WTC11 (cell line): Measurements from ENCODE around the gene RFC5. TPM values are rescaled to one million over a fixed set of nuclear protein-coding genes. Genes with fewer than 3 reads are reported as not detected.
A peak's percentile ranks its signal among the peaks of the same experiment; 100 is the strongest.

ENCODE experiments used
- ATAC-seq: fragments of 200-7000 bp; cut with Tn5 transposase; 2 replicates; pipeline ENCODE4 v1.10.0; 2021; ENCODE audit warnings: mild to moderate bottlenecking, moderate library complexity
- CTCF ChIA-PET: fragments of 300-600 bp; sonication (Branson Sonifier 250); formaldehyde crosslinking; loops from one replicate; lab custom pipeline; 2021; ENCODE audit warnings: antibody characterized with exemption; lab: Charles Lee
- POLR2A ChIA-PET: fragments of 350-600 bp; sonication (Branson Sonifier 250); formaldehyde crosslinking; loops from one replicate; lab custom pipeline; 2021; ENCODE audit warnings: antibody characterized with exemption; lab: Charles Lee
- DNase-seq: peaks from one replicate; pipeline ENCODE4 v3.0.0; 2021; ENCODE audit warnings: low spot score
- H3K27ac Mint-ChIP-seq: 2 replicates; pipeline ENCODE4 v1.8.0; 2021; ENCODE audit warnings: mixed read lengths
- H3K27me3 Mint-ChIP-seq: 2 replicates; pipeline ENCODE4 v1.8.0; 2021; ENCODE audit warnings: low read depth, mild to moderate bottlenecking, moderate library complexity, mixed read lengths
- H3K36me3 Mint-ChIP-seq: 2 replicates; pipeline ENCODE4 v1.8.0; 2021; ENCODE audit warnings: mixed read lengths
- H3K4me1 Mint-ChIP-seq: 2 replicates; pipeline ENCODE4 v1.8.0; 2022; ENCODE audit warnings: mixed read lengths
- H3K4me3 Mint-ChIP-seq: 2 replicates; pipeline ENCODE4 v1.8.0; 2021; ENCODE audit warnings: mild to moderate bottlenecking, moderate library complexity, mixed read lengths
- H3K9me3 Mint-ChIP-seq: 2 replicates; pipeline ENCODE4 v1.8.0; 2021; ENCODE audit warnings: mixed read lengths
- CREB1 ChIP-seq: sonication (generic); formaldehyde crosslinking; IDR thresholded peaks from 2 replicates; pipeline ENCODE4 v1.8.0; 2023; ENCODE audit warnings: mild to moderate bottlenecking, missing genetic modification reagents
- EMX1 ChIP-seq: fragments of 250-450 bp; sonication (Bioruptor Pico); IDR thresholded peaks from 2 replicates; pipeline ENCODE4 v1.8.0; 2021; ENCODE audit warnings: mild to moderate bottlenecking
- ESRRA ChIP-seq: sonication (generic); formaldehyde crosslinking; IDR thresholded peaks from 2 replicates; pipeline ENCODE4 v1.8.1; 2022; ENCODE audit warnings: mild to moderate bottlenecking, missing genetic modification reagents, borderline replicate concordance
- GRHL2 ChIP-seq: fragments of 250-450 bp; sonication (Bioruptor Pico); IDR thresholded peaks from 2 replicates; pipeline ENCODE4 v1.8.0; 2022; ENCODE audit warnings: mild to moderate bottlenecking, moderate library complexity; ENCODE audit not compliant: insufficient replicate concordance, severe bottlenecking
- KAT7 ChIP-seq: sonication (generic); formaldehyde crosslinking; IDR thresholded peaks from 2 replicates; pipeline ENCODE4 v1.8.1; 2023; ENCODE audit warnings: missing genetic modification reagents, mild to moderate bottlenecking, borderline replicate concordance
- RELA ChIP-seq: sonication (generic); formaldehyde crosslinking; IDR thresholded peaks from 2 replicates; pipeline ENCODE4 v1.8.1; 2022; ENCODE audit warnings: missing genetic modification reagents, mild to moderate bottlenecking, borderline replicate concordance
- SOX15 ChIP-seq: fragments of 250-450 bp; sonication (Bioruptor Pico); IDR thresholded peaks from 2 replicates; pipeline ENCODE4 v1.9.0; 2021; ENCODE audit warnings: mild to moderate bottlenecking
- SP1 ChIP-seq: sonication (generic); formaldehyde crosslinking; conservative IDR thresholded peaks from 2 replicates; pipeline ENCODE4 v1.8.1; 2022; ENCODE audit warnings: missing genetic modification reagents
- ZBTB21 ChIP-seq: sonication (generic); formaldehyde crosslinking; IDR thresholded peaks from 2 replicates; pipeline ENCODE4 v1.8.1; 2023; ENCODE audit warnings: mild to moderate bottlenecking, missing genetic modification reagents, borderline replicate concordance
- ZNF121 ChIP-seq: sonication (generic); formaldehyde crosslinking; IDR thresholded peaks from 2 replicates; pipeline ENCODE4 v1.8.0; 2023; ENCODE audit warnings: missing genetic modification reagents
- ZNF138 ChIP-seq: sonication (generic); formaldehyde crosslinking; conservative IDR thresholded peaks from 2 replicates; pipeline ENCODE4 v1.8.1; 2022; ENCODE audit warnings: mild to moderate bottlenecking, moderate library complexity, missing genetic modification reagents
- ZNF416 ChIP-seq: fragments of 250-450 bp; sonication (Bioruptor Pico); IDR thresholded peaks from 2 replicates; pipeline ENCODE4 v1.9.0; 2021; ENCODE audit warnings: mild to moderate bottlenecking, inconsistent platforms
- ZNF423 ChIP-seq: fragments of 250-450 bp; sonication (Bioruptor Pico); IDR thresholded peaks from 2 replicates; pipeline ENCODE4 v2.1.2; 2022; ENCODE audit warnings: mild to moderate bottlenecking, moderate library complexity
- ZNF671 ChIP-seq: fragments of 250-450 bp; sonication (Bioruptor Pico); IDR thresholded peaks from 2 replicates; pipeline ENCODE4 v1.8.0; 2021; ENCODE audit warnings: mild to moderate bottlenecking
- total RNA-seq: library from RNA; stranded (reverse); gene quantifications from 3 replicates; pipeline ENCODE4 v1.2.3, GENCODE V29; 2021
- TF ChIP-seq, protein P1 (sequence below): sonication (generic); formaldehyde crosslinking; IDR thresholded peaks from 2 replicates; pipeline ENCODE4 v1.8.0; 2022; ENCODE audit warnings: mild to moderate bottlenecking, missing genetic modification reagents
- TF ChIP-seq, protein P2 (sequence below): sonication (generic); formaldehyde crosslinking; IDR thresholded peaks from 2 replicates; pipeline ENCODE4 v1.8.0; 2023; ENCODE audit warnings: mild to moderate bottlenecking, missing genetic modification reagents
- TF ChIP-seq, protein P3 (sequence below): sonication (generic); formaldehyde crosslinking; IDR thresholded peaks from 2 replicates; pipeline ENCODE4 v1.8.0; 2022; ENCODE audit warnings: mild to moderate bottlenecking, missing genetic modification reagents
- TF ChIP-seq, protein P4 (sequence below): sonication (generic); formaldehyde crosslinking; conservative IDR thresholded peaks from 2 replicates; pipeline ENCODE4 v1.8.1; 2022; ENCODE audit warnings: mild to moderate bottlenecking, missing genetic modification reagents
- TF ChIP-seq, protein P5 (sequence below): fragments of 200-600 bp; IDR thresholded peaks from 2 replicates; pipeline ENCODE4 v1.8.0; 2022; ENCODE audit warnings: antibody characterized with exemption
- TF ChIP-seq, protein P6 (sequence below): sonication (generic); formaldehyde crosslinking; conservative IDR thresholded peaks from 2 replicates; pipeline ENCODE4 v1.8.1; 2023; ENCODE audit warnings: mild to moderate bottlenecking, low read depth, missing genetic modification reagents, moderate library complexity
- TF ChIP-seq, protein P7 (sequence below): fragments of 250-450 bp; sonication (Bioruptor Pico); IDR thresholded peaks from 2 replicates; pipeline ENCODE4 v1.9.0; 2021; ENCODE audit warnings: mild to moderate bottlenecking

RFC5 gene
- total RNA-seq, 1 experiment from 2014 or later, result 35.2 TPM

DNA sequence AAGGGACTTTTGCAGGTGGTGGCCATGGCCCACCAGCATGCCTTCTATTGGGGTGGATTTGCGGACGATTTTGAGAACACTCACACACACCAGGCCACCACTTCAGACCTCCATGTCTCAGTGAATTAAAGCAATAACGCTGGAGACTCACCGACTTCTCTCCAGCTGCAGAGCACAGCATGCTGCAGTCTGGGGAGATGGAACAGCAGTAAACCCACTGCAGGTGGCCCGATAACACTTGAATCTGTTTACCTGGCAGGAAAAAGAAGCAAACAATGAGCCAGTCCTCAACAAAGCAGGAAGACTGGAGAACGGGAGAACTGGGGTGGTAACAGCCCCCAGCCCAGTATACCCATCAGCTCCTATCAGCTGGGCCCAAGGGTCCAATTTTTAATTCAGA, 21.6 kb downstream of the RFC5 start:
- TF ChIP-seq ZNF423 (CRISPR knock-in tag) (peak; percentile 57), ZBTB21 (CRISPR knock-in tag) (no peak), ESRRA (CRISPR knock-in tag) (no peak), ZNF671 (CRISPR knock-in tag) (no peak), RELA (CRISPR knock-in tag) (no peak), GRHL2 (CRISPR knock-in tag) (no peak), SP1 (no peak)
- TF ChIP-seq, protein P1, sequence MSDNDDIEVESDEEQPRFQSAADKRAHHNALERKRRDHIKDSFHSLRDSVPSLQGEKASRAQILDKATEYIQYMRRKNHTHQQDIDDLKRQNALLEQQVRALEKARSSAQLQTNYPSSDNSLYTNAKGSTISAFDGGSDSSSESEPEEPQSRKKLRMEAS, result no peak
- TF ChIP-seq, protein P2, sequence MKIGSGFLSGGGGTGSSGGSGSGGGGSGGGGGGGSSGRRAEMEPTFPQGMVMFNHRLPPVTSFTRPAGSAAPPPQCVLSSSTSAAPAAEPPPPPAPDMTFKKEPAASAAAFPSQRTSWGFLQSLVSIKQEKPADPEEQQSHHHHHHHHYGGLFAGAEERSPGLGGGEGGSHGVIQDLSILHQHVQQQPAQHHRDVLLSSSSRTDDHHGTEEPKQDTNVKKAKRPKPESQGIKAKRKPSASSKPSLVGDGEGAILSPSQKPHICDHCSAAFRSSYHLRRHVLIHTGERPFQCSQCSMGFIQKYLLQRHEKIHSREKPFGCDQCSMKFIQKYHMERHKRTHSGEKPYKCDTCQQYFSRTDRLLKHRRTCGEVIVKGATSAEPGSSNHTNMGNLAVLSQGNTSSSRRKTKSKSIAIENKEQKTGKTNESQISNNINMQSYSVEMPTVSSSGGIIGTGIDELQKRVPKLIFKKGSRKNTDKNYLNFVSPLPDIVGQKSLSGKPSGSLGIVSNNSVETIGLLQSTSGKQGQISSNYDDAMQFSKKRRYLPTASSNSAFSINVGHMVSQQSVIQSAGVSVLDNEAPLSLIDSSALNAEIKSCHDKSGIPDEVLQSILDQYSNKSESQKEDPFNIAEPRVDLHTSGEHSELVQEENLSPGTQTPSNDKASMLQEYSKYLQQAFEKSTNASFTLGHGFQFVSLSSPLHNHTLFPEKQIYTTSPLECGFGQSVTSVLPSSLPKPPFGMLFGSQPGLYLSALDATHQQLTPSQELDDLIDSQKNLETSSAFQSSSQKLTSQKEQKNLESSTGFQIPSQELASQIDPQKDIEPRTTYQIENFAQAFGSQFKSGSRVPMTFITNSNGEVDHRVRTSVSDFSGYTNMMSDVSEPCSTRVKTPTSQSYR (CRISPR knock-in tag), result no peak
- TF ChIP-seq, protein P3, sequence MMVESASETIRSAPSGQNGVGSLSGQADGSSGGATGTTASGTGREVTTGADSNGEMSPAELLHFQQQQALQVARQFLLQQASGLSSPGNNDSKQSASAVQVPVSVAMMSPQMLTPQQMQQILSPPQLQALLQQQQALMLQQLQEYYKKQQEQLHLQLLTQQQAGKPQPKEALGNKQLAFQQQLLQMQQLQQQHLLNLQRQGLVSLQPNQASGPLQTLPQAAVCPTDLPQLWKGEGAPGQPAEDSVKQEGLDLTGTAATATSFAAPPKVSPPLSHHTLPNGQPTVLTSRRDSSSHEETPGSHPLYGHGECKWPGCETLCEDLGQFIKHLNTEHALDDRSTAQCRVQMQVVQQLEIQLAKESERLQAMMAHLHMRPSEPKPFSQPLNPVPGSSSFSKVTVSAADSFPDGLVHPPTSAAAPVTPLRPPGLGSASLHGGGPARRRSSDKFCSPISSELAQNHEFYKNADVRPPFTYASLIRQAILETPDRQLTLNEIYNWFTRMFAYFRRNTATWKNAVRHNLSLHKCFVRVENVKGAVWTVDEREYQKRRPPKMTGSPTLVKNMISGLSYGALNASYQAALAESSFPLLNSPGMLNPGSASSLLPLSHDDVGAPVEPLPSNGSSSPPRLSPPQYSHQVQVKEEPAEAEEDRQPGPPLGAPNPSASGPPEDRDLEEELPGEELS (CRISPR knock-in tag), result 0 out of 2 replicates have a peak, but pooled peaks have one; percentile 22
- Mint-ChIP-seq H3K9me3 (no peaks in the 10 kb centered on the region), H3K27ac (peak overlapping the region; percentile 80; the same call in 1 of the 2 replicates), H3K4me1 (no peaks in the 10 kb centered on the region; the same call in 1 of the 2 replicates), H3K4me3 (no peak overlapping the region), H3K36me3 (peaks cover 87% of the 10 kb centered on the region), H3K27me3 (no peaks in the 10 kb centered on the region)
- POLR2A ChIA-PET, result no interaction called here
- DNase-seq, result no peak
- CTCF ChIA-PET, result interaction anchor here (1.5 kb wide), 1 partner anchor 164 kb away, joined by 4 read pairs; no protein-coding TSS in a partner anchor
- ATAC-seq, result no peak

DNA sequence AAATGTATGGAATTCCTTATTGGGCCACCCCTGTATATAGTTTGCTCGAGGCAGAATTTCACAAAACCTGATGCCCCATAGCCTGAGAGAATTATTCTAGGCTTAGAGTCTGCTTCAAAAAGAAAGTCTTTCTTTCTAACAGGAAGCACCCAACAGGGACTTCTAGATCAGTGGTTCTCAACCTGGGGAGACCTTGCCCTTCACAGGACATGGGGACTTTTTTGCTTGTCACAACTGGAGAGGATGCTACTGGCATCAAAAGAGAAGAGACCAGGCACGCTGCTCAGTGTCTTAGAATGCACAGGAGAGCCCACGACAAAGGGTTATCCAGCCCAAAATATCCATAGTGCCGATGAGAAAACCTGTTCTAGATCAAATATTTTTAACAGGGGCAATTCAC, 25.6 kb downstream of the RFC5 start:
- ChIA-PET POLR2A (no interaction called here), CTCF (no interaction called here)
- H3K4me1 Mint-ChIP-seq, result no peaks in the 10 kb centered on the region
- H3K27ac Mint-ChIP-seq, result no peak overlapping the region
- no peaks in the 10 kb centered on the region for H3K9me3 Mint-ChIP-seq
- ATAC-seq, result no peak
- peaks cover 73% of the 10 kb centered on the region for H3K36me3 Mint-ChIP-seq
- DNase-seq, result no peak
- TF ChIP-seq, protein P4, sequence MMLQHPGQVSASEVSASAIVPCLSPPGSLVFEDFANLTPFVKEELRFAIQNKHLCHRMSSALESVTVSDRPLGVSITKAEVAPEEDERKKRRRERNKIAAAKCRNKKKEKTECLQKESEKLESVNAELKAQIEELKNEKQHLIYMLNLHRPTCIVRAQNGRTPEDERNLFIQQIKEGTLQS (CRISPR knock-in tag), result no peak
- TF ChIP-seq ZNF423 (CRISPR knock-in tag) (no peak), KAT7 (CRISPR knock-in tag) (no peak), CREB1 (CRISPR knock-in tag) (no peak), ZNF121 (CRISPR knock-in tag) (no peak), EMX1 (CRISPR knock-in tag) (no peak), ZNF416 (CRISPR knock-in tag) (no peak), SOX15 (CRISPR knock-in tag) (no peak), ZNF138 (CRISPR knock-in tag) (no peak), SP1 (no peak)
- TF ChIP-seq, protein P5, sequence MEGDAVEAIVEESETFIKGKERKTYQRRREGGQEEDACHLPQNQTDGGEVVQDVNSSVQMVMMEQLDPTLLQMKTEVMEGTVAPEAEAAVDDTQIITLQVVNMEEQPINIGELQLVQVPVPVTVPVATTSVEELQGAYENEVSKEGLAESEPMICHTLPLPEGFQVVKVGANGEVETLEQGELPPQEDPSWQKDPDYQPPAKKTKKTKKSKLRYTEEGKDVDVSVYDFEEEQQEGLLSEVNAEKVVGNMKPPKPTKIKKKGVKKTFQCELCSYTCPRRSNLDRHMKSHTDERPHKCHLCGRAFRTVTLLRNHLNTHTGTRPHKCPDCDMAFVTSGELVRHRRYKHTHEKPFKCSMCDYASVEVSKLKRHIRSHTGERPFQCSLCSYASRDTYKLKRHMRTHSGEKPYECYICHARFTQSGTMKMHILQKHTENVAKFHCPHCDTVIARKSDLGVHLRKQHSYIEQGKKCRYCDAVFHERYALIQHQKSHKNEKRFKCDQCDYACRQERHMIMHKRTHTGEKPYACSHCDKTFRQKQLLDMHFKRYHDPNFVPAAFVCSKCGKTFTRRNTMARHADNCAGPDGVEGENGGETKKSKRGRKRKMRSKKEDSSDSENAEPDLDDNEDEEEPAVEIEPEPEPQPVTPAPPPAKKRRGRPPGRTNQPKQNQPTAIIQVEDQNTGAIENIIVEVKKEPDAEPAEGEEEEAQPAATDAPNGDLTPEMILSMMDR, result no peak
- TF ChIP-seq, protein P1, result no peak
- TF ChIP-seq, protein P6, sequence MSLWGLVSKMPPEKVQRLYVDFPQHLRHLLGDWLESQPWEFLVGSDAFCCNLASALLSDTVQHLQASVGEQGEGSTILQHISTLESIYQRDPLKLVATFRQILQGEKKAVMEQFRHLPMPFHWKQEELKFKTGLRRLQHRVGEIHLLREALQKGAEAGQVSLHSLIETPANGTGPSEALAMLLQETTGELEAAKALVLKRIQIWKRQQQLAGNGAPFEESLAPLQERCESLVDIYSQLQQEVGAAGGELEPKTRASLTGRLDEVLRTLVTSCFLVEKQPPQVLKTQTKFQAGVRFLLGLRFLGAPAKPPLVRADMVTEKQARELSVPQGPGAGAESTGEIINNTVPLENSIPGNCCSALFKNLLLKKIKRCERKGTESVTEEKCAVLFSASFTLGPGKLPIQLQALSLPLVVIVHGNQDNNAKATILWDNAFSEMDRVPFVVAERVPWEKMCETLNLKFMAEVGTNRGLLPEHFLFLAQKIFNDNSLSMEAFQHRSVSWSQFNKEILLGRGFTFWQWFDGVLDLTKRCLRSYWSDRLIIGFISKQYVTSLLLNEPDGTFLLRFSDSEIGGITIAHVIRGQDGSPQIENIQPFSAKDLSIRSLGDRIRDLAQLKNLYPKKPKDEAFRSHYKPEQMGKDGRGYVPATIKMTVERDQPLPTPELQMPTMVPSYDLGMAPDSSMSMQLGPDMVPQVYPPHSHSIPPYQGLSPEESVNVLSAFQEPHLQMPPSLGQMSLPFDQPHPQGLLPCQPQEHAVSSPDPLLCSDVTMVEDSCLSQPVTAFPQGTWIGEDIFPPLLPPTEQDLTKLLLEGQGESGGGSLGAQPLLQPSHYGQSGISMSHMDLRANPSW, result no peak
- TF ChIP-seq, protein P7, sequence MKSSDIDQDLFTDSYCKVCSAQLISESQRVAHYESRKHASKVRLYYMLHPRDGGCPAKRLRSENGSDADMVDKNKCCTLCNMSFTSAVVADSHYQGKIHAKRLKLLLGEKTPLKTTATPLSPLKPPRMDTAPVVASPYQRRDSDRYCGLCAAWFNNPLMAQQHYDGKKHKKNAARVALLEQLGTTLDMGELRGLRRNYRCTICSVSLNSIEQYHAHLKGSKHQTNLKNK, result no peak
- H3K27me3 Mint-ChIP-seq, result no peaks in the 10 kb centered on the region
- H3K4me3 Mint-ChIP-seq, result no peak overlapping the region
